ENCODE measurements around the gene TSPAN12.

The TSPAN12 gene

GRCh38 chr7:120809260-120809659 is 48.7 kb downstream of the TSPAN12 start:
- no peak for TF ChIP-seq CTCF (IDR thresholded peaks at IDR 0.05; ENCODE audit: low read depth, low read length)
- no peak overlapping the region for H3K4me3 ChIP-seq (replicated peaks in 1 of 2; ENCODE audit: low read depth in 2 of 2, low read length in 2 of 2)
- no peak for DNase-seq (ENCODE audit: low read depth in 2 of 2)

- DNase-seq (ENCODE audit: low read depth in 2 of 2): no peak
- TF ChIP-seq CTCF (IDR thresholded peaks at IDR 0.05; ENCODE audit: low read depth, low read length): no peak
- no peak overlapping the region for H3K4me3 ChIP-seq (replicated peaks in 1 of 2; ENCODE audit: low read depth in 2 of 2, low read length in 2 of 2)
These were observed 50.6 kb downstream of the TSPAN12 start for GRCh38 chr7:120807390-120807789.

- DNase-seq (ENCODE audit: low read depth in 2 of 2): peak in 1 of 2 donors; percentile 31
- H3K4me3 ChIP-seq (replicated peaks in 1 of 2; ENCODE audit: low read depth in 2 of 2, low read length in 2 of 2): no peak overlapping the region
- no peak for TF ChIP-seq CTCF (IDR thresholded peaks at IDR 0.05; ENCODE audit: low read depth, low read length)
These were observed 51.3 kb downstream of the TSPAN12 start for GRCh38 chr7:120806669-120807068.

GRCh38 chr7:120805636-120806388 is 52.1 kb downstream of the TSPAN12 start:
- TF ChIP-seq CTCF (IDR thresholded peaks at IDR 0.05; ENCODE audit: low read depth, low read length): peak; percentile 79
- no peak overlapping the region for H3K4me3 ChIP-seq (replicated peaks in 1 of 2; ENCODE audit: low read depth in 2 of 2, low read length in 2 of 2)
- DNase-seq (ENCODE audit: low read depth in 2 of 2): peak; percentile 72 to 75

GRCh38 chr7:120802751-120803150 is 55.2 kb downstream of the TSPAN12 start:
- no peak for TF ChIP-seq CTCF (IDR thresholded peaks at IDR 0.05; ENCODE audit: low read depth, low read length)
- no peak overlapping the region for H3K4me3 ChIP-seq (replicated peaks in 1 of 2; ENCODE audit: low read depth in 2 of 2, low read length in 2 of 2)
- no peak for DNase-seq (ENCODE audit: low read depth in 2 of 2)

GRCh38 chr7:120799813-120800475 is 58.0 kb downstream of the TSPAN12 start:
- TF ChIP-seq CTCF (IDR thresholded peaks at IDR 0.05; ENCODE audit: low read depth, low read length): no peak
- H3K4me3 ChIP-seq (replicated peaks in 1 of 2; ENCODE audit: low read depth in 2 of 2, low read length in 2 of 2): no peak overlapping the region
- DNase-seq (ENCODE audit: low read depth in 2 of 2): no peak
